ENCODE results near the gene UBA3.

GRCh38 chr3:69080233-69080920, at the start of gene UBA3:
- TF ChIP-seq CTCF (IDR thresholded peaks at IDR 0.05) (no peak), POLR2A (IDR thresholded peaks at IDR 0.05) (peak; percentile 41)

All from uterus (tissue), 2 donors.